Measurements from ENCODE around the gene PTOV1. TPM values are rescaled to one million over a fixed set of nuclear protein-coding genes. Genes with fewer than 3 reads are reported as not detected.

Gene PTOV1
- total and polyA plus RNA-seq, 2 of the 4 experiments (the other 2 are of a cell fraction): 34.4 to 107 TPM

DNA sequence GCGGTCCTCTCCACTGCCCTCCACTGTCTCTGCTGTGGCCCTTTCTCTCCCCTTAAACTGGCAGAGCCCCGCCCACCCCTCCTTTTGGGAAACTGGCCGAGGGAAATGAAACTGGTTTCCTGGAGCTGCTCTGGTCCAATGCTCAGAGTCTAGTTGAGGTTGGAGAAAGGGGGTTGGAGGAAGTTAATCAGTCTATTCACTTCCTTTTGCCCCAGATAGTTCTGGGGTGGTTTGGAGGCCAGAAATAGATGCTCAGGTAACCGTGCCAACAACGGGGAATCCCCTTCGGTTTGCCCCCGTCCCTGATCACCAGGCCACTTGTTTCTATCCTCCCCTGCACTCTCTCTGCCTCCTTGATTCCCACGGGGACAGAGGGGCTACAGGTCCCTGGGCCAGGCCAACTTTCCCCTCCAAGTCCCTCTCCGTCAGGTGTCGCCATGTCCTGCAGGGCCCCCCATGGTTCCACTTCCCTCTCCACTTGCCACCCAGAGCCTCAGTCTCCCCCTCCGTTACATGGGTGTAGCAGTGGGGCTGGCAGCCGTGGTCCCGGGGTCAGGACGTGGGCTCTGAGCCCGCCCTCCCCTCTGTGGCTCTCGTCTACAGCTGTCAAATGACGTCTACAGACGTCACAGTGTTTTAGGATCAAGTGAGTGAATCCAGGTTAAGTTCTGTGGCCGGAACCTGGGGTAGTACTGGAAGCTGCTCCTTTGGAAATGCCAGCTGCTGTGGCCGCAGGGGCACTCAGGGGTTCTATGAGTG is 46.1 kb downstream of the PTOV1 start, which contains the start of gene IL4I1:
Gene IL4I1 (minus strand): TSS at position 25 of the 759 bp plus-strand sequence. CDS start 727 bp downstream, outside the sequence.
- DNase-seq (peak; percentile 42), ATAC-seq (ENCODE audit: low read depth) (peak; percentile 21; the same call in 1 of the 2 replicates)
- Histone ChIP-seq H3K4me1 (ENCODE audit: control insufficient read depth, insufficient read depth, low read length) (peaks cover 8% of the 10 kb centered on the region), H2AK9ac (replicated peaks; ENCODE audit: low read depth, low read length, poor library complexity) (peak within 1 kb of the TSS; percentile 87), H4K91ac (ENCODE audit: insufficient read depth, low read depth, low read length) (peak within 1 kb of the TSS; percentile 59), H2BK20ac (ENCODE audit: low read depth, low read length) (peak within 1 kb of the TSS; percentile 62), H3K79me1 (ENCODE audit: low read depth in 1 of 2, low read length in 2 of 2) (no peaks in the 10 kb centered on the region), H3K9me3 (ENCODE audit: control insufficient read depth, insufficient read depth, low read length) (no peaks in the 10 kb centered on the region), H3K9me1 (ENCODE audit: insufficient read depth, low read length) (no peaks in the 10 kb centered on the region), H3K27ac (ENCODE audit: insufficient read depth, low read length) (no peak within 1 kb of the TSS), H3K4me2 (ENCODE audit: low read depth, low read length) (0 out of 2 replicates have a peak within 1 kb of the TSS, but pooled peaks have one; percentile 30), H3K14ac (replicated peaks; ENCODE audit: low read depth, low read length) (peak within 1 kb of the TSS; percentile 68; the same call in 1 of the 2 replicates), H2BK5ac (ENCODE audit: low read depth, low read length, poor library complexity, severe bottlenecking) (no peak within 1 kb of the TSS), H3K27me3 (ENCODE audit: control insufficient read depth, insufficient read depth, low read length) (peaks cover 5% of the 10 kb centered on the region; the same call in 1 of the 2 replicates), H3K36me3 (ENCODE audit: control insufficient read depth, insufficient read depth, low read length) (no peaks in the 10 kb centered on the region), H2AFZ (replicated peaks; ENCODE audit: low read length, poor library complexity) (peak within 1 kb of the TSS; percentile 87), H3K9ac (ENCODE audit: low read depth, low read length) (no peak within 1 kb of the TSS), H3K18ac (ENCODE audit: low read depth, low read length) (no peak within 1 kb of the TSS), H4K20me1 (ENCODE audit: insufficient read depth, low read length) (no peaks in the 10 kb centered on the region), H4K8ac (ENCODE audit: low read depth in 2 of 2, low read length in 2 of 2) (peak within 1 kb of the TSS; percentile 69 to 70; a peak in 2 of 4 replicates), H2BK15ac (ENCODE audit: low read depth, low read length) (peak within 1 kb of the TSS; percentile 78; the same call in 1 of the 3 replicates), H3K4me3 (ENCODE audit: insufficient read depth, low read depth, low read length) (no peak within 1 kb of the TSS), H2AK5ac (ENCODE audit: low read depth, low read length) (peak within 1 kb of the TSS; percentile 75), H3K23ac (ENCODE audit: low read depth, low read length) (no peak within 1 kb of the TSS; the same call in 1 of the 2 replicates), H4K5ac (ENCODE audit: low read depth, low read length) (0 out of 2 replicates have a peak within 1 kb of the TSS, but pooled peaks have one; percentile 37), H2BK120ac (ENCODE audit: low read depth, low read length) (peak within 1 kb of the TSS; percentile 83), H3K56ac (ENCODE audit: extremely low read depth, insufficient read depth, low read length) (no peak within 1 kb of the TSS), H3K4ac (ENCODE audit: low read depth, low read length) (peak within 1 kb of the TSS; percentile 61)
- in situ Hi-C loops (cut with MboI; ENCODE audit: low sequenced_read_pairs) (no loop called here), intact Hi-C loops (cut with micrococcal nuclease) (no loop called here), dilution Hi-C loops (cut with HindIII; ENCODE audit: low sequenced_read_pairs, unreplicated experiment) (no loop called here)
- 74% methylated on average over 5 of the region's 20 CpGs; no CpG with 5 or more reads in 1 of the 2 experiments for WGBS, 2 experiments (ENCODE audit: extremely low coverage in 2 of 2, insufficient read length in 1 of 2)
- ChIA-PET POLR2A (ENCODE audit: unreplicated experiment) (no interaction called here), CTCF (no interaction called here)
- TF ChIP-seq, protein P1, sequence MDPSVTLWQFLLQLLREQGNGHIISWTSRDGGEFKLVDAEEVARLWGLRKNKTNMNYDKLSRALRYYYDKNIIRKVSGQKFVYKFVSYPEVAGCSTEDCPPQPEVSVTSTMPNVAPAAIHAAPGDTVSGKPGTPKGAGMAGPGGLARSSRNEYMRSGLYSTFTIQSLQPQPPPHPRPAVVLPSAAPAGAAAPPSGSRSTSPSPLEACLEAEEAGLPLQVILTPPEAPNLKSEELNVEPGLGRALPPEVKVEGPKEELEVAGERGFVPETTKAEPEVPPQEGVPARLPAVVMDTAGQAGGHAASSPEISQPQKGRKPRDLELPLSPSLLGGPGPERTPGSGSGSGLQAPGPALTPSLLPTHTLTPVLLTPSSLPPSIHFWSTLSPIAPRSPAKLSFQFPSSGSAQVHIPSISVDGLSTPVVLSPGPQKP (IDR thresholded peaks at IDR 0.05; ENCODE audit: borderline replicate concordance, low read depth, low read length): no peak
- TF ChIP-seq MAFK (IDR thresholded peaks at IDR 0.05; ENCODE audit: low read depth, low read length) (no peak), FOS (IDR thresholded peaks at IDR 0.05; ENCODE audit: low read depth, low read length) (no peak)
- BruUV-seq (replicated peaks): no TSS peak
